GM06990 (cell line): ENCODE measurements around the gene PRLR.
"Not testable (repeated sequence)": the region's sequence is repeated elsewhere in the genome, so short reads cannot be mapped to it uniquely, and the experiment has no call there.

Experiments used
- DNase-seq: peaks from one replicate; pipeline ENCODE4 v3.0.0-alpha.2; 2011; ENCODE audit not compliant: insufficient read length; ENCODE audit errors: extremely low read depth
- H3K27me3 ChIP-seq: replicated peaks from 2 replicates; pipeline ENCODE4 v1.6.0; 2011; ENCODE audit warnings: low read length; ENCODE audit not compliant: control insufficient read depth, insufficient read depth
- H3K36me3 ChIP-seq: 2 replicates; pipeline ENCODE4 v1.5.1; 2011; ENCODE audit warnings: low read length; ENCODE audit not compliant: control insufficient read depth, insufficient read depth
- H3K4me3 ChIP-seq: replicated peaks from 2 replicates; pipeline ENCODE4 v1.5.1; 2011; ENCODE audit warnings: low read depth, mild to moderate bottlenecking, control low read depth, low read length
- TF ChIP-seq, protein P1 (sequence below): IDR thresholded peaks from 2 replicates; pipeline ENCODE4 v1.5.1; 2011; ENCODE audit warnings: low read length, control low read depth, mild to moderate bottlenecking, inconsistent platforms; ENCODE audit not compliant: insufficient read depth, poor library complexity, severe bottlenecking

The PRLR gene

DNA sequence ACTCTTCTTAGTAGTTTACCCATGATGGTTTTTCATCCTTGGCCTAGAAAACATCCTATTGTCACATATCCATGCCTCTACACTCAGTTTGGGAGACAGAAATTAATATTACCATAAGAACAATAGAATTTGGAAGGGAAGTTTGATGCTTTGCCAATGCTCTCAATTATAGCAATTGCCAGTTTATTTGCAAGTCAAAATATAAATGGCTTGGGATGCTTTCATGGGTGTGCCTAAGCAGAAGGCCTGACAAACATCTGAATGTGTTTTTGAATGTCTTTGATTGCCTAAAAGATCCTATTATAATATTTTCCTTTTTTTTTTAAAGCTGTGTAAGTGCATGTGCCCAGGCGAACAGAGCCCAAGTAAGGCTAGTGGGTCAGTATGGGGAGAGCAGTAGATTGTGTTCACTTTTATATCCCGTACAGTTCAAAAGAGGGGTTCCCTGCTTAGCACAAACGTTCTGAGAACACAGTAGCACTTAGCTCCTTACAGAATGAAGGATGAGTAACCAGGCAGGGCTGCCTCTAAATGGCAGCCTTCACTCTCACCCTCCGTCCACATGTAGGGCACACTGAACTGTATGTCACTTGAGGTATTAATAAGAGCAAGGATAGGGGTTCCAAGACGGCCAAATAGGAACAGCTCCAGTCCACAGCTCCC lies 126.5 kb downstream of the PRLR start:
- no peak for DNase-seq
- no peak overlapping the region for H3K4me3 ChIP-seq

GRCh38 chr5:35101720-35102119 lies 128.6 kb downstream of the PRLR start:
- not testable (repeated sequence) for H3K36me3 ChIP-seq, H3K27me3 ChIP-seq, DNase-seq, H3K4me3 ChIP-seq

More for the DNA sequence above, 126.5 kb downstream of the PRLR start:
- TF ChIP-seq, protein P1, sequence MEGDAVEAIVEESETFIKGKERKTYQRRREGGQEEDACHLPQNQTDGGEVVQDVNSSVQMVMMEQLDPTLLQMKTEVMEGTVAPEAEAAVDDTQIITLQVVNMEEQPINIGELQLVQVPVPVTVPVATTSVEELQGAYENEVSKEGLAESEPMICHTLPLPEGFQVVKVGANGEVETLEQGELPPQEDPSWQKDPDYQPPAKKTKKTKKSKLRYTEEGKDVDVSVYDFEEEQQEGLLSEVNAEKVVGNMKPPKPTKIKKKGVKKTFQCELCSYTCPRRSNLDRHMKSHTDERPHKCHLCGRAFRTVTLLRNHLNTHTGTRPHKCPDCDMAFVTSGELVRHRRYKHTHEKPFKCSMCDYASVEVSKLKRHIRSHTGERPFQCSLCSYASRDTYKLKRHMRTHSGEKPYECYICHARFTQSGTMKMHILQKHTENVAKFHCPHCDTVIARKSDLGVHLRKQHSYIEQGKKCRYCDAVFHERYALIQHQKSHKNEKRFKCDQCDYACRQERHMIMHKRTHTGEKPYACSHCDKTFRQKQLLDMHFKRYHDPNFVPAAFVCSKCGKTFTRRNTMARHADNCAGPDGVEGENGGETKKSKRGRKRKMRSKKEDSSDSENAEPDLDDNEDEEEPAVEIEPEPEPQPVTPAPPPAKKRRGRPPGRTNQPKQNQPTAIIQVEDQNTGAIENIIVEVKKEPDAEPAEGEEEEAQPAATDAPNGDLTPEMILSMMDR = no peak
- H3K36me3 ChIP-seq = no peaks in the 10 kb centered on the region
- H3K27me3 ChIP-seq = no peaks in the 10 kb centered on the region

DNA sequence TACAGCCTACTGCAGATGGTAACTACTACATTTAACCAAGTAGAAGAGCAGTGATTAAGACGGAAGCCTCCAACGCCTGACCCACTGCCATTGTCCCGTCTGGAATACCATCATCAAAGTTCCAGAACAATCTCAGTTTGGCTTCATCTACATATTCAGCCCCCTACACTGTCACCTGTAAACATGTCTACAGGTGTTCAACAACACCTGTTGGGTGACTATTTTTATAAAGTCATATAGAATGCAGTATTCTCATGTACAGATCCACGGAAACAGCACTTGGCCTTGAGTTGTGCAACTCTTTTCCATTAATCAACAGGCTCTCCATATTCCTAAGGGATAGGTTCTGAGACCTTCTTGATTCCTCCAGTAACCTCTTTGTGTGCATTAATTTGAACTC lies 129.3 kb downstream of the PRLR start:
- TF ChIP-seq, protein P1 = no peak
- no peak for DNase-seq
- Histone ChIP-seq H3K4me3 (no peak overlapping the region), H3K27me3 (no peaks in the 10 kb centered on the region), H3K36me3 (no peaks in the 10 kb centered on the region)

- TF ChIP-seq, protein P1 = no peak
- DNase-seq = no peak
- Histone ChIP-seq H3K4me3 (no peak overlapping the region), H3K36me3 (no peaks in the 10 kb centered on the region), H3K27me3 (no peaks in the 10 kb centered on the region)
These were observed 132.1 kb downstream of the PRLR start for GRCh38 chr5:35098214-35098613.

GRCh38 chr5:35096932-35097331 lies 133.4 kb downstream of the PRLR start:
- Histone ChIP-seq H3K4me3 (no peak overlapping the region), H3K36me3 (no peaks in the 10 kb centered on the region), H3K27me3 (no peaks in the 10 kb centered on the region)
- no peak for DNase-seq
- TF ChIP-seq, protein P1 = no peak

DNA sequence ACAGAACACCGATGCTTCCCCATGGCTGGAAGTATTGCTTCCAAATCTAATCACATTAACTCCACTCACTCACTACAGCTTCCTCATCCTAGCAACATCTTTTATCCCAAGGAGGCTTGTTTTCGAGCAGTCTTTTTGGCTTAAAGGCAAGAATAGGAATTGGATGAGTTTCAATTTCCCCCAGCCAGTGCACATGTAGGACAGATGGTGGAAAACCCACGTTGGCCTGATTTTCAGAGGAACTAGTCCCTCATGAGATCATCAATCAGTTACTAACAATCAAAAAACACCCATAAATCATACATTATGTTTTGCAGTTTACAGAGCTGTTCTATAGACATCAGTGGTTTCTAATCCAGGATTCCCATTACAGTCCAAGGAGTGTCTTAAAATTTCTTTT lies 134.1 kb downstream of the PRLR start:
- TF ChIP-seq, protein P1 = no peak
- H3K36me3 ChIP-seq = no peaks in the 10 kb centered on the region
- no peak for DNase-seq

More for the DNA sequence above, 134.1 kb downstream of the PRLR start:
- Histone ChIP-seq H3K27me3 (no peaks in the 10 kb centered on the region), H3K4me3 (no peak overlapping the region)
